ENCODE measurements around the gene CPN2. TPM values are rescaled to one million over a fixed set of nuclear protein-coding genes. Genes with fewer than 3 reads are reported as not detected.

CPN2 gene
- total RNA-seq, 1 donor from 2014 or later = not detected

- no peak overlapping the region for H3K4me3 Mint-ChIP-seq
- H3K9me3 Mint-ChIP-seq = no peaks in the 10 kb centered on the region
These were observed 26.6 kb upstream of the CPN2 start for GRCh38 chr3:194377708-194378107.

GRCh38 chr3:194376241-194376560, 25.1 kb upstream of the CPN2 start:
- Mint-ChIP-seq H3K9me3 (no peaks in the 10 kb centered on the region), H3K27ac (no peak overlapping the region), H3K27me3 (ENCODE audit: insufficient read depth) (peaks cover 22% of the 10 kb centered on the region), H3K4me1 (ENCODE audit: low read depth) (no peaks in the 10 kb centered on the region), H3K36me3 (ENCODE audit: low read depth) (no peaks in the 10 kb centered on the region), H3K4me3 (no peak overlapping the region)
- intact Hi-C loops (cut with micrococcal nuclease) = no loop called here
- no peak for DNase-seq (ENCODE audit: low spot score)

More at GRCh38 chr3:194377708-194378107, 26.6 kb upstream of the CPN2 start:
- intact Hi-C loops (cut with micrococcal nuclease) = no loop called here
- Mint-ChIP-seq H3K27ac (no peak overlapping the region), H3K36me3 (ENCODE audit: low read depth) (no peaks in the 10 kb centered on the region), H3K4me1 (ENCODE audit: low read depth) (peaks cover 4% of the 10 kb centered on the region), H3K27me3 (ENCODE audit: insufficient read depth) (peaks cover 18% of the 10 kb centered on the region)
- DNase-seq (ENCODE audit: low spot score) = no peak

- Mint-ChIP-seq H3K27ac (no peak overlapping the region), H3K4me3 (no peak overlapping the region), H3K27me3 (ENCODE audit: insufficient read depth) (peaks cover 24% of the 10 kb centered on the region), H3K36me3 (ENCODE audit: low read depth) (no peaks in the 10 kb centered on the region), H3K4me1 (ENCODE audit: low read depth) (no peaks in the 10 kb centered on the region), H3K9me3 (no peaks in the 10 kb centered on the region)
- DNase-seq (ENCODE audit: low spot score) = no peak
- intact Hi-C loops (cut with micrococcal nuclease) = no loop called here
These were observed 24.5 kb upstream of the CPN2 start for GRCh38 chr3:194375473-194376240.

DNA sequence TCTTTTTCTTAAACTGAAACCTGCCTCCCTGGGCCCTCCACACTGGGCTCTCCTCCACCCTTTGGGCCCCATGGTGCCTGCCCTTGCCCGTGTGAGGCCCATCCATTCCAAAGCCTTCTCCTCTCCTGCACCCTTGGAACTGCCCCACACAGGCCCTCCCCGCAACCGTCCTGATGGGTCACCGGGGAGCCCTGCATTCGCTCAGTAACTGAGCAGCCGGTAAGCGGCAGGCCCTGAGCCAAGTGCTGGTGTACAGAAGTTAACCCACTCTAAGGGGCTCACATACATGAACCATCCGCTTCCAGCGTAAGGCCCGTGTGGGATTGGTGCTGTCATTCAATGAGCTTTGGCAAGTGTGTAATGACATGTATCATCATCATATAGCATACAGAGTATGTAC, 23.8 kb upstream of the CPN2 start:
- Mint-ChIP-seq H3K27ac (no peak overlapping the region), H3K27me3 (ENCODE audit: insufficient read depth) (peaks cover 31% of the 10 kb centered on the region), H3K9me3 (no peaks in the 10 kb centered on the region), H3K4me3 (no peak overlapping the region), H3K36me3 (ENCODE audit: low read depth) (no peaks in the 10 kb centered on the region), H3K4me1 (ENCODE audit: low read depth) (no peaks in the 10 kb centered on the region)
- DNase-seq (ENCODE audit: low spot score) = no peak
- intact Hi-C loops (cut with micrococcal nuclease) = no loop called here

DNA sequence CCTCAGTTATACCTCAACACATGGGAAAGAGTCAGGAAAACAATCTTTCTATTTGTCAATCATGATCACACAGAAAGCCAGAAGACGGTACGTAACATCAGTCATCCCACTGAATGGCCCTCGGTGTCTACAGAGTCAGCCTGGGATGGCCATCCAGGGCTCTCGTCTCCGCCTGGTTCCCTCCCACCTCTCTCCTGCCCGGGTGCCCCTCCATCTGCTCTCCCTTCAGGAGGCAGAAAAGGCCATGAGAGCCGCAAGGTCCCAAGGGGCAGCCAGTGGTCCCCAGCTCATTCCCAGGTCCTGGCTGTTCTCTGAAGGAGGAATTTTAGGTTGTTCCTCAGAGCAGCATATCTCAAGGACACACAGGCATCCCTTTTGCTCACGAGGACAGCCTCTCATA, 22.8 kb upstream of the CPN2 start:
- Mint-ChIP-seq H3K27ac (no peak overlapping the region), H3K27me3 (ENCODE audit: insufficient read depth) (peaks cover 37% of the 10 kb centered on the region), H3K4me1 (ENCODE audit: low read depth) (no peaks in the 10 kb centered on the region), H3K9me3 (no peaks in the 10 kb centered on the region), H3K4me3 (no peak overlapping the region), H3K36me3 (ENCODE audit: low read depth) (no peaks in the 10 kb centered on the region)
- no peak for DNase-seq (ENCODE audit: low spot score)
- intact Hi-C loops (cut with micrococcal nuclease) = no loop called here

GRCh38 chr3:194373028-194373427, 21.9 kb upstream of the CPN2 start:
- Mint-ChIP-seq H3K27me3 (ENCODE audit: insufficient read depth) (peaks cover 38% of the 10 kb centered on the region), H3K36me3 (ENCODE audit: low read depth) (no peaks in the 10 kb centered on the region), H3K4me3 (no peak overlapping the region), H3K4me1 (ENCODE audit: low read depth) (no peaks in the 10 kb centered on the region), H3K27ac (no peak overlapping the region), H3K9me3 (no peaks in the 10 kb centered on the region)
- intact Hi-C loops (cut with micrococcal nuclease) = no loop called here
- DNase-seq (ENCODE audit: low spot score) = no peak

- H3K36me3 Mint-ChIP-seq (ENCODE audit: low read depth) = no peaks in the 10 kb centered on the region
- intact Hi-C loops (cut with micrococcal nuclease) = no loop called here
- H3K27ac Mint-ChIP-seq = no peak overlapping the region
- no peaks in the 10 kb centered on the region for H3K4me1 Mint-ChIP-seq (ENCODE audit: low read depth)
- H3K9me3 Mint-ChIP-seq = no peaks in the 10 kb centered on the region
- no peak for DNase-seq (ENCODE audit: low spot score)
- H3K27me3 Mint-ChIP-seq (ENCODE audit: insufficient read depth) = peaks cover 36% of the 10 kb centered on the region
- H3K4me3 Mint-ChIP-seq = no peak overlapping the region
These were observed 19.6 kb upstream of the CPN2 start for GRCh38 chr3:194370753-194371152.

DNA sequence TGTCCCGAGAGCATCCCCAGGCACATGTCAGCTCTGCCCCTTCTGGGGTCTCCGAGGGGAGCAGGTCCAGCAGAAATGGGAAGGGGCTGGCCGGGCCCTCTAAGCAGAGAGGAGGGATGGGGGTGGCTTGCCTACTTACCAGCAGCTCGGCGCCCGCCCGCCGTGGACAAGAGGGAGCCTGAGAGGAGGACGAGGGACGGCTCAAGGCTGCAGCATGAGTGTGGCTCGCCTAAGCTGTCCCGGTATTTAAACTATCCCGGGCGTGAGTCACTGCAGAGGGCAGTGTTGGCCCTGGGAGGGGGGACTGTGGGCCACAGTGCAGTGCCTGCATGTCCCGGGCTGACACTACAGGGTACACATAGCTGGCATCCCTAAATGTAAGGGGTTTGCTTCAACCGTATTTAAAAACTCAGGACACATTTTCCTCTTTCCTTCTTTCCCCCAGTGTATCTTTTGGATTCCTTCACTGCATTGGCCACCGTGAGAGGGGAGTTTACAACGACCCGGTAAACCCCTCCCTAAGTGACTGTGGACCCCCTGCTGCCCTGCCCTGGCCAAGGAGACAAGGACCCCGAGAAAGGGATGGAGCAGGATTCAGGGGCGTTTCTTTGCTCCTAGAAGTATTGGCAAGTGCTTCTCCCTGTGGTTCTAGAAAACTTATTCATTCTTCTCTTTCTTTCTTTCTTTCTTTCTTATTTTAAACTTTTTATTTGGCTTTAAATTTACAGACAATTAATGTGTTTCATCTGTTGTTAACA, 18.6 kb upstream of the CPN2 start, which contains the start of gene LRRC15:
LRRC15 (minus strand) TSS at position 222 of the 758 bp plus-strand sequence. CDS start 8,700 bp downstream, outside the sequence.
- intact Hi-C loops (cut with micrococcal nuclease) = no loop called here
- H3K4me3 Mint-ChIP-seq = no peak within 1 kb of the TSS
- no peak for DNase-seq (ENCODE audit: low spot score)
- no peaks in the 10 kb centered on the region for H3K36me3 Mint-ChIP-seq (ENCODE audit: low read depth)
- no peaks in the 10 kb centered on the region for H3K9me3 Mint-ChIP-seq
- H3K4me1 Mint-ChIP-seq (ENCODE audit: low read depth) = no peaks in the 10 kb centered on the region
- no peak within 1 kb of the TSS for H3K27ac Mint-ChIP-seq
- peaks cover 35% of the 10 kb centered on the region for H3K27me3 Mint-ChIP-seq (ENCODE audit: insufficient read depth)

DNA sequence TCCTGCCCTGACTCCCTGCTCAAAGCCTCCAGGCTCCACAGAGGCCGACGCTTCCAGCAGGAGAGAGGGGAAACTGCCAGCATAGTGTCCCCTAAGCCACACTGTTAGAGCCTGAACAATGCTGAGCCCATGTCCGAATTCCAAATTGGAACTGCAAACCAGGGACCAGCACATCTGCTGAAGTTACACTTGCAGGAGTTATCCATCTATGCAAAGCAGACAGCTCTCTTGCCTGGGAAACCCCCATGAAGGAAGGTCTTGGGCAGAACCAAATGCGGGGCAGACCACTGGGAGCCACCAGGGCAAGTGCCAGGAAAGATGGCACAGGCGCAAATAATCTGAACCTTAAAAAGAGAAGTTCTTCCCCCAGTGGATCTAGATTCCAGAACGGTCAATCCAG, 17.8 kb upstream of the CPN2 start:
- Mint-ChIP-seq H3K36me3 (ENCODE audit: low read depth) (no peaks in the 10 kb centered on the region), H3K9me3 (no peaks in the 10 kb centered on the region), H3K4me1 (ENCODE audit: low read depth) (no peaks in the 10 kb centered on the region), H3K4me3 (no peak overlapping the region), H3K27ac (no peak overlapping the region), H3K27me3 (ENCODE audit: insufficient read depth) (peaks cover 37% of the 10 kb centered on the region)
- no peak for DNase-seq (ENCODE audit: low spot score)
- intact Hi-C loops (cut with micrococcal nuclease) = no loop called here

DNA sequence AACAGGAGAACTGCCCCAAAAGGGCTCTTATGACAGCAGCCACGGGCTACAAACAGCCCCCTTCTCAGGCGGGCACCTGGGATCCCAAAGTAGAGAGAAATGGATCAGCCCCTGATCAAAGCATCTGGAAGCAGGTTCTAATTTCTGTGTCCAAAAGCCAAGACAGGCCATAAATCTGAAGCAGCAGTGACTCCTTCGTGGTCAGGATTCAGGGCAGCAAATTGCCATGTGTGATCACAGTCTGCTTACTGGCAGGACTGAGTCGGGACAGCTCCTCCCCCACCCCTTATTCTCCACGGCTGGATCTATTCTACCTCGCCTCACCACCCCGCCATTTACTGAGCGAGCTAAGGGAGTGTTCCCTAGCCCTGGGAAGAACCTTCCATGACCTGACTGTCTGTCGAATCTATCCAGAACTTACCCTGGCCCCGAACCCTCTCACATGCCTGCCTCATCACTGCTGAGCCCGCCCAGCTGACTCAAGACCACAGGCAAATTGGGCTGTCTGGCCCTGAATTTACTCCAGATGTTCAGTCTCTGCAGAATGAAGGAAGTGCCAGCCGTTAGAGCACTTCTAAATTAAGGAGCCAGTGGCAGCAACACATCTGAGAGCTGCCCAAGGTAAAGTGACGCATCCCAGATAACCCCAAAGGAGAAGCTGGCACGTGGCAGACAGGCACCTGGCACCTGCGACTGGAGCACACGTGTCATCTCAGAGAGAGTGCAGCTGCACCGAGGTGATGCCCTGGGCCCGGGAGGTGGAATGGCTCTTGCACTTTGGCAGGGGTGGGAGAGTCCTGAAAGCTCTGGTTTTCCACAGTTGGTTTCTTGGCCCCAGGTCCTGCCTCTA, 17.1 kb upstream of the CPN2 start:
- DNase-seq (ENCODE audit: low spot score) = no peak
- no peaks in the 10 kb centered on the region for H3K4me1 Mint-ChIP-seq (ENCODE audit: low read depth)
- intact Hi-C loops (cut with micrococcal nuclease) = no loop called here
- no peaks in the 10 kb centered on the region for H3K9me3 Mint-ChIP-seq
- H3K4me3 Mint-ChIP-seq = no peak overlapping the region
- H3K27ac Mint-ChIP-seq = no peak overlapping the region
- no peaks in the 10 kb centered on the region for H3K36me3 Mint-ChIP-seq (ENCODE audit: low read depth)
- peaks cover 37% of the 10 kb centered on the region for H3K27me3 Mint-ChIP-seq (ENCODE audit: insufficient read depth)

DNA sequence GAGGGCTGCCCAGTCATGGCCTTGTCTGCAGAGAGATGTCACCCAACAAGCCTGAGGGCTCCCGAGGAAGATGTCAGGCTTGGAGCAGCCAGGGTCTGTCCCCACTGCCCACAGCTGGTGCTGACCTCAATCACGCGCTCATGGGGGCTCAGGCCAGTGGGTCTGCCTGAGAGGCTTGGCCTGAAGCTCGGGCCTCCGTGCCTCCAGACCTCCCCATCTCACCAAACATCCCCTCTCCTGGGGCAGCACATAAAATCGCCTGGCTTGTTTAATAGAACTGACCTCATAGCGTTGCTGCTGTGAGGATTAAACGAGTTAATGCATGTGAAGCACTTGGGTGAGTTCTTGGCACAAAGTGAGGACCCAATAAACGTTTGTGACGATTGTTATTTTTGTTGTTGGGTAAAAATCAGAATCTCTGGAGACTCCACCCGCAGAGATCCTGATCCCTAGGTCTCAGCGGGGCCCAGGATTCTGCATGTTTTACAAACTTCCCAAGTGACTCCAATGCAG, 14.9 kb upstream of the CPN2 start:
- H3K4me3 Mint-ChIP-seq = no peak overlapping the region
- H3K27me3 Mint-ChIP-seq (ENCODE audit: insufficient read depth) = peaks cover 30% of the 10 kb centered on the region
- intact Hi-C loops (cut with micrococcal nuclease) = no loop called here
- H3K9me3 Mint-ChIP-seq = no peaks in the 10 kb centered on the region
- H3K27ac Mint-ChIP-seq = no peak overlapping the region
- no peaks in the 10 kb centered on the region for H3K4me1 Mint-ChIP-seq (ENCODE audit: low read depth)
- H3K36me3 Mint-ChIP-seq (ENCODE audit: low read depth) = no peaks in the 10 kb centered on the region
- DNase-seq (ENCODE audit: low spot score) = no peak

DNA sequence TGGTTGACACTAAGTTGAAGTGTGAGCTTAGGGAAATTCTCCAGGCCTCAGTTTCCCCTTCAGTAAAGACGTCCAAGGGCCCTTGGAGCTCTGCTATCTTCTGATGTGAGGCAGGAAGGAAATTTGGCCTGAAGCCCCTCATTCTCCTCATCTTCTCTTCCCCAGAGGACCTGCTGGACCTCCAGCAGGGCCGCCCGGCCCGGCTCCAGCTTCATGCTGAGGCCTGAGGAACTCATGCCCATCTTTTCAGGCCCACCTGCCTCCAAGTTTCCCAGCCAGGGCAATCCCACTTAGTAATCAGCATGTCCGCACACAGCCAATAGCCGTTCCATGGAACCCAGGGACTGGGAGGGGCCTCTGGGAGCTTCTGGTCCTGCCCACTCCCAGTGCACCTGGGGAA, 14.4 kb upstream of the CPN2 start:
- H3K9me3 Mint-ChIP-seq = no peaks in the 10 kb centered on the region
- no peak overlapping the region for H3K27ac Mint-ChIP-seq
- intact Hi-C loops (cut with micrococcal nuclease) = no loop called here
- DNase-seq (ENCODE audit: low spot score) = no peak
- no peak overlapping the region for H3K4me3 Mint-ChIP-seq
- H3K36me3 Mint-ChIP-seq (ENCODE audit: low read depth) = no peaks in the 10 kb centered on the region
- no peaks in the 10 kb centered on the region for H3K4me1 Mint-ChIP-seq (ENCODE audit: low read depth)
- H3K27me3 Mint-ChIP-seq (ENCODE audit: insufficient read depth) = peaks cover 26% of the 10 kb centered on the region

Data from activated T-helper 1 cell treated with anti-CD3 and anti-CD28 coated beads, Interleukin-12 subunit alpha, Interleukin-12 subunit beta, Interleukin-2, Interleukin-4 antibody, amounts not matched to agents 30 ng/mL and 10 ng/mL and 1 ng/mL, durations not matched to agents 14 hours and 24 hours and 36 hours (primary cell).